HG02973 (cell line): ENCODE results near the gene SEMA6A.

ENCODE experiments used
- ATAC-seq: cut with Tn5 transposase; IDR thresholded peaks from one replicate; pipeline ENCODE4 v1.9.1; 2021; ENCODE audit warnings: moderate library complexity; ENCODE audit not compliant: unreplicated experiment

SEMA6A gene

DNA sequence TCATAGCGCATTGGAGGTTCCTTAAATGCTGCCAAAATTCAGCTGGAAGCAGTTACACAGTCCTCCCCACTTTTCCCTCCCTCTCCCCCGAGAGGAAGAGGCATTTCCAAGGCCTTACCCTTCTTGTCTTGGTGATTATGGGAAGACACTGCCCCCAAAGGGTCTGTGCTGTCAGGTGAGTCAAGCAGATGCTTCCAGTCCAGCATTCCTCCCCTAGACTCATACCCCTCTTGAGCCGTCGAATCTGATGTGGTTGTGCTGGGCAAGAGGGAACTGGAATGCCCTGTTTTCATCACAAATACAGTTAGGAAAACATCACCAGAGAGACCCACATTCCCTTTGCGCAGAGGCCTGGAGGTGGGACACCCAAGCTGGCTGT, 107.2 kb downstream of the SEMA6A start:
- no peak for ATAC-seq

DNA sequence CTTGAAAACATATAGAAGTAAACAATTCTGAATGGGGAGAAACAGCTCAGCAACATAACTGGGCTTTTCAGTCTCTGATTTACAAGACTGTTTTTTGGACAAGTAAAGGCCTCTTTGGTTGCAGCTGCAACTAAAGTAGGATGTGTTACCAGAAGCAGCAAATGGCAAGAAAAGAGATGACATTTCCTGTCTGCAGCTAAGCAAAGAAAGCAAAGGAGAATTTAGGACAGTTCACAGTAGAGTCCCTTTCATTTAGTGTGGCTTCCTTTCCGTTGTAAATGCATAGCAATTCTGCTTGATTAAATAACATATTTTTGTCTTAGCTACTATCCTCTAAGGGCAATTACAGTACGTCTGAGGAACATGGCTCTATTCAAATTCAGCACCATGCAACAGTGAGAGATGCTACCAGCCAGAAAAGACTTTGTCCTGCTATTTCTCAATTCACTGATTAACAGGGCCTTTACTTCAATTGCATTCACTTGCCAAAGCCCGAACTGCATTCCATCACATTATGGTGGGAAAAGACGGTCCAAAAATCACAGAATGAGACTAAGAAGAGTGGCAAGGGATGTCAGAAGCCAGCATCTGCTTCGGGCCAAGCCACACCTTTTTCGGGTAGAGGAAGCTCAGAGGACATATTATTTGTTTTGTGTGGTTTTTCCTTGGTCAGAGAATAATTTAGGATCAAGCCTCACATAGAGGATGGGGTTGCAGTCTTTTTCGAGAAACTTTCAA, 107.7 kb downstream of the SEMA6A start:
- no peak for ATAC-seq

DNA sequence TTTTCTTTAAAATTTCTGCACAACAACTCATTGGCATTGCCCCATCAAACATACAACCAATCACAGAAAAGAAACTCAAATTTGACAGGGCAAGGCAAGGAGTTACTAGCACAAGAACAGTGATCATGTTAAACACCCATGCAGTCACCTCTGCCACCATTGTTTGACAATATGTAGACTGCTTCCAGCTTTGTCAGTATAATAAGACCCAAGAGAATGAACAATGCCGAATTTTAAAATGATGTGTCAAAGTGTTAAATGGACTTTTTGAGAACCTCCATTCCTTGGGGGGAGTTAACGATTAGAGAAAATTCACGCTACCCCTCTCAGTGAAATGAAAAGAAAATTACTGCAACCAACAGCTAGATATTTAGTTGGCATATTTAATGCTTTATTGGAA, 109.2 kb downstream of the SEMA6A start:
- no peak for ATAC-seq

DNA sequence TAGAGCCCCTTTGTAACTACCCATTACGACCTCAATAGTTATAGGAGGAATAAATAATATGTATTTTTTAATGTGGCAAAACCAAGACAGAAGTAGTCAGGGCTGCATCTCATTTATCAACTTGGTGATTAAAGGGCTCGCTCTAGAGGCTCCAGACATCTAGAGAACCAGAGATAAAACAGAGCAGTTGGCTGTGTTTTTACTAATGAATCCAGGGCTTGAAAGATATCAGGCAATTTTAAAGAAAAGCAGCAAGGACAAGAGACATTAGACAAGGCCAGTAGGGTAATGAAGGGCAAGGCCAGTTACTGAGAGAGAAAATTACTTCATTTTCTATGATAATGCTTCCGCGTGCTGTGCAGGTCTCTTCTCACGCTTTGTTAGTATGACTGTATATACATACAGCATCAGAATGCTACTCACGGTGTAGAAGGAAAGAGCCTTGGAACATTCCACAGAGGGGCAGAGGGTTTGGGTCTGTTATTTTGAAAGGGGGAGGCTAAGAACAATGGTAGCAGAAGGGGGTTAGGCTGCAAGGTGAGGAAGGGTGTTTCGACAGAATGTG, 110.4 kb downstream of the SEMA6A start:
- ATAC-seq = no peak

- no peak for ATAC-seq
These were observed 112.1 kb downstream of the SEMA6A start for GRCh38 chr5:116462500-116462899.

GRCh38 chr5:116459301-116459700, 115.3 kb downstream of the SEMA6A start:
- no peak for ATAC-seq

GRCh38 chr5:116457062-116457461, 117.6 kb downstream of the SEMA6A start:
- ATAC-seq = no peak

GRCh38 chr5:116456036-116456435, 118.6 kb downstream of the SEMA6A start:
- ATAC-seq = no peak

- ATAC-seq = no peak
These were observed 119.6 kb downstream of the SEMA6A start for GRCh38 chr5:116455061-116455460.

- ATAC-seq = peak; percentile 99
These were observed 120.2 kb downstream of the SEMA6A start for GRCh38 chr5:116454417-116454927.

DNA sequence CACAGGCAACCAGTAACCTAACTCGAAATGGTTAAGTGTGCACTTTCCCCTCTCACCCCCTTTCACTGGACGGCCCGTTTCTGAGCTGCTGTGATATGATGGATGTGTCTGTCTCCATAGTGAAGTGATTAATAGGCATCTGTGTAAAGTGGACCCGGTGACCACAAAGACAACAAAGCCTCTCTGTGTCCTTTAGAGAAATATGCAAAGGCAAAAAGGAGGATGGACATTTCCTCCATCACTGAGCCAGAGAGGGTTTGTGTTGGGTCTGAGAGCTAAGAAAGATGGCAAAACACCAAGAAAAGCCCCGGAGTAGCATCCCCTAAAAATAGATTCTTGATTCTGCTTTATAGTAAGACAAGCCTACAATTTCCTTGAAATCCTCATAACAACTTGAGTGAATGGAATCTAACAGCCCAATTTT, 120.6 kb downstream of the SEMA6A start:
- no peak for ATAC-seq

DNA sequence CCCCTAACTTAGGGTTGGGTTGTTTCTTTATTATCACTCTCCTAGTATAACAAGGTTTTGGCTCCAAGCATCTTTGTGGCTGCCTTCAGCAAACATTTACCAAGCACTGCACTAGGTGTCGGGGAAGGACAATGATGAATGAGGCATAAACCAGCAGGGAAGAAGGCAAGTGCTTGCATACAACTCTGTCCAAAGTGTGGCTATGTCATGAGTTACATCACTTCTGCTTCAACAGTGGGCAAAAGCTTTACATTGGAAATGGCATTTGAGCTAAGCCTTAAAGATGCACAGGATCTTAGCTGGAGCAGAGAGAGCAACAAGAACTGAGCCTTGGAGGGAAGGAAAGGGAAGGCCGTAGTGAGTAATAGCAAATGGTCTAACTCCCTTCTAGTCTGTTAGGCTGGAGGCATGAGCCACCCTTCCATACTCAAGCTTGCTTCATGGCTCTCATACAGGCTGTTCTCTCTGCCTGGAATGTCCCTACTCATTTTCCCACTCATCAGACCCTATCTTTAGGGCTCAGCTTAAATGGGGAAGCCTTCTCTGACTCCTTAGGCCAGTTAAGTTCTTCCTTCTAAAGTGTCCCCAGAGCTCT, 121.8 kb downstream of the SEMA6A start:
- ATAC-seq = no peak

DNA sequence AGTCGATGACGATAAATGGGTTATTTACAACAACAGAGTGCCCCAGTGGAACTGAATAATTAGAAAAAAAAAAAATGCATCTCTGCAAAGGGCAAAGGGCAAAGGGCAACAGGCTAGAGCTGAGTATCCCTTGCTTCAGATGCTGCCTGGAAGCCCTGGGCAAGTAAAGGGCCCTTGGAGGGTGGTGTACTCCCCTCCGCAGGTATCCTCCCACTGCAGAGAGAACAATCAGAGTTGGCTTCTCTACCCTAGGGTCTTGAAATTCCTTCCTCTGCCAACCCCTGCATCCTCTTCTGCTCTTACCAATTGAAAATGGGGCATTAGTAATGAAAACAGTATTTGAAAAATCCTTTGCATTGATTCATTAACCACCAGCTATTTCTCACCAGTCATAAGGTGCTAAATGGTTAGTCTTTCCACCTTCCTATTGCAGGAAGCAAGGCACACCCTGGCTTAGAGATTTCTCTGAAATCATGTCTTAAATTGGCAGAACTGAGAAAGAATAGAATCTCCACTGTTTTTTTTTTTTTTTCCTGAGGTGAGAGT, 122.6 kb downstream of the SEMA6A start:
- no peak for ATAC-seq

DNA sequence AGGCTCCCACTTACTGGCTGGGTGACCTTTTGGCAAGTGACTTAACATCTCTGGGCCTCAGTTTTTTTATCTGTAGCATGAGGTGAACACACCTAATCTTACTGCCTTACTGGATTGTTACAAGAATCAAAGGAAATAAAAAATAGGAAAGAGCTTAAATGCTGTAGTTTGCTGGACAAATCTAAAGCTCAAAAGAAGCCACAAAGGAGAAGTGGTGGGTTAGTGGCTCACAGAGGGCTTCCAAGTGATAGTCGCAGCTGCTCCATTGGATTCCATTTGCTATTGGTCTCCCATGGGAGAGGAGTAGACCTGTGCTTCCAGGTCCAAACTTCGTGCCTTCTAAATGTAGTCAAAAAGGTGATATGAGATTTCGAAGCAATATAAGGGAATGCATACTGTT, 123.6 kb downstream of the SEMA6A start:
- ATAC-seq = no peak

GRCh38 chr5:116449458-116449857, 125.2 kb downstream of the SEMA6A start:
- no peak for ATAC-seq

GRCh38 chr5:116448870-116449427, 125.7 kb downstream of the SEMA6A start:
- no peak for ATAC-seq

- ATAC-seq = no peak
These were observed 126.2 kb downstream of the SEMA6A start for GRCh38 chr5:116448450-116448849.

DNA sequence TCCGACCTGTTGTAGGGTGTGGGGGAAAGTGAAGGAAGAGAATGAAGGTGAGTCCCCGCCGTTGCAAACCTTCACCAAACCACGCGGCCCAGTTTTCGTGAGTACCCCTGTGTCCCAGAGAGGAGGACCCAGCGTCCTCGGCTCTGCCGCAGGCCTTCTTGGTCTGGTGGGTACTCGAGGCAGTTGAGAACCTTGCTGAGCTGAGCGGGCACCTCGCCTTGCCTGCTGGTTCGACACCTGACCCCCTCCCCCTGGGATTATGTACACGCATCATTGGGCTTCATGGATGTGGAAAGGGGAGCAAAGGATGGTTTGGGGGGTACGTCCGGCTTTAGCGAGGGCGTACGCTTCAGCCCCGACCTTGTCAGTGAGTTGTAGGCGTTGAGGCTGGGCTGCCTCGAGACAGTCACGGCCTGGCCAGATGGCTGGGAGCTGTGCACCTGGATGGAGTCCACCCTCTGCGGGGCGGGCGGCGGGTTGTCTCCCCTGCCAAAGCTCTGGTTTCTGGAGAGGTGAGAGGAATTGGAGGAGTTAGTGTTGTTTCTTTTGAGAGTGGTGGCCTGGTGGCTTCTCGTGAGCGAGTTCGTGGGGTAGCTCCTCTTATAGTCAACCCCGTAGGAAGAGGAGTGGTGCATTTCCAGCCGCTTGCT, 128.1 kb downstream of the SEMA6A start:
- no peak for ATAC-seq

GRCh38 chr5:116445311-116445710, 129.3 kb downstream of the SEMA6A start:
- no peak for ATAC-seq

DNA sequence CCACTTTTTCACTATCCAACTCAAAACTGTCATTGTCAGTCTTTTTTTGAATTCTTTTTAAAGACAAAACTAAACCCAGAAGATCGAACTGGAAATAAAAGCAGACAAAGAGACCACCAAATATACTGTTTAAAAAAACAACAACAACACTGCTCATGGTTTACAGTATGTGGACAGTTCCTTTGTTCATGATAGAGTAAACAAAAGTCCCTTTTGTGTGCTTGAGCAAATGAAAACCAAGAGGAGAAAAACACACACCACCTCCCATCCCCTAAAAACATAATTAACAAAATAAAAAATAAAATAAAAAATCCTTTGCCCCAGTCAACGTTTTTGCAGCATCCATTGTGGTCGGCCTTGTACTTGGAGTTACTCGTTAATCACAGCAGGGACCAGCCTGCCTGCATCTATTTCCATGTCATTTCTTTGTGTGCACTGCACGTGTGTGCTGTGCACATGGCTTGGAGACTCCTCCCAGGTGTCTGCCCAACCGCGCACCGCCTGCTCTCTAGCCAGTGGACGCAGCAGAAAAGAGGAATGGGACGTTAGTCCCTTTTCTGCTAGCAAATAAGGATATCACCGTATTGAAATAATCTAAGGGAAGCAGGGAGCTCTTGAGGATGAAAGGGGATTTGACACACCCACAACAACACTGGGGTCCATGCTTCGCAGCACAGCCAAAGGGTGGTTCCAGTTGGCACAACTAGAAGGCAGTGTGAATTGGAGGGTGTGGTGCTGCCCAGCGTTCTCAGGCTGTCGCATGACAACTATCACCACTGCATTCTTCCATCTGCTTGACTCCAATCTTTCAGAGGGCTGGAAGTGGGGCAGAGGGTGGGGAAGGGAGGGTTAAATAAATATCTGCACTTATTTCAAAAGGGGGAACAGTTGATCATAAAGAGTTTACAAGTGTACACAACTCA, 130.0 kb downstream of the SEMA6A start:
- no peak for ATAC-seq
